GM21576 (cell line): Measurements from ENCODE around the gene ABCA4.

Experiments used
- ATAC-seq: cut with Tn5 transposase; IDR thresholded peaks from one replicate; pipeline ENCODE4 v1.9.1; 2021; ENCODE audit warnings: mild to moderate bottlenecking, moderate library complexity; ENCODE audit not compliant: unreplicated experiment

Gene ABCA4

GRCh38 chr1:94056171-94056570, 64.8 kb downstream of the ABCA4 start:
- ATAC-seq, result no peak

- ATAC-seq, result no peak
Observed at GRCh38 chr1:94055459-94056122, 65.4 kb downstream of the ABCA4 start.

DNA sequence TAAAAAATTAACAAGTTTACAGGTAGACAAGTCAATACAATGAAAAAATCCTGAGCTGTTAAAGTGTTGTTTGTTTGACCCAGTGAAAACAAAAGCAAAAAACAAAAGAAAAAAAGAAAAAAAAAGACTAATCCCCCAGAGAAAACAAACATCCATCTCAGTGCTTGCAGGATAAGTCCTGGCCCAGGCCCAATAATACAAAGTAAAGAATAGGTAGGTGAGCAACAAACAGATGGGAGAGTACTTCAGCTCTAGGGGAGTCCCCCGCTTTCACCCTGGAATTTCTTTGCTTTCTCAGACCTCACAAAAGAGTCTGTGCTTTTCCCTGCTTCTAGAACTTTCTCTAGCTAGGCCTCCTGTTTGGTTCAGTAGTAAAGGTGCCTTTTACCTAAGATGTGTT, 70.3 kb downstream of the ABCA4 start:
- ATAC-seq, result no peak

- ATAC-seq, result no peak
Observed at GRCh38 chr1:94050254-94050653, 70.7 kb downstream of the ABCA4 start.

DNA sequence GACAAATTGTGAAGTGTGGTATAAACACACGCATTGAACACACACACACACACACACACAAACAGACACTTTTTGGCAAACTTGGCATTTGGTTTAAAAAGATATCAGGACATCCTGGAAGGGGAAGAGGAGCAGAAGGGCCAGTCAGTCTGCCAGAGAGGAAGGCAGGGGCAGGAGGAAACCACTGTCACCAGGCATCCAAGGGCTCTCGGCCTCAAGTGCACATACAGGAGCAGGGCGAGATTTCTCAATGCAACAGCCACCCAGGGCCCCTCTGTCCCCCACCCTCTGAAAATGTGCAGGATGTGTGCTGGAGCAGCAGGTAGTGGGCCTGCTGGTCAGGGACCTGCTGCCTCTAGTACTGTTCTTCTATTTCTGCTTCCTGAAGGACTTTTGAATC, 71.2 kb downstream of the ABCA4 start:
- no peak for ATAC-seq

DNA sequence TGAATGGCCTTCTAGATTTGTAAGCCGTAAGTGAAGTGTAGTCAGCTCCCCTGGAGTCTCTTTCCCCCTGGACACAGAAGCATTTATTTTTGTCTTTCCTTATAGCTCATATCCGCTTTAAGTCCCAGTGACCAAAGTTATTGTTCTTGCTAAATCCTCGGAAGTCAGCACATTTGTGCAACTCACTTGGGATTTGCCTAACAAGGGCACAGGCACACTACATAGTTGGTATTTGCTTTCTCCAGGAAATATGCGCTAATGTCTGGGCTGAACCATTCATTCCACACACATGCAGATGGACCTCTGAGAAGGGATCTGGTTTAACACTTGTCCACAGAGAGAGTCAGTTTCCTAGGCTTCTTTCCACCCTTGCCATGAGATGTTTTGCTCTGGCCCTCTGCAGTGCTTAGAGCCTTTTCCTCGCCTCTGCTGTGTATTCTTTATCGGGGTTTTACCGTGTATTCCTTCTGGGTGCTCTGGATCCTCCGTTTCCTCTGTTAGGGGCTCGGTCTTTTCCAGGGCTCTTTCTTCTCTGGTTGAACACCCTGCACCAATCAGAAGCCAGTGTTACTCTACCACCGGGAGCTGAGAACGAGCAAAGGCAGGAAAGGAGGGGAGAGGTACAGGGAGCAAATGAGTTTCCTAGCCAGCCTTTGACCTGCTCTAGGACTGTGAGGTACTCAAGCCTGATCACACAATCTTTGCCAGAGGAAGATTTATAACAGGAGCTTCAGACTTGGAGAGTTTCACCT, 72.4 kb downstream of the ABCA4 start:
- ATAC-seq, result no peak

DNA sequence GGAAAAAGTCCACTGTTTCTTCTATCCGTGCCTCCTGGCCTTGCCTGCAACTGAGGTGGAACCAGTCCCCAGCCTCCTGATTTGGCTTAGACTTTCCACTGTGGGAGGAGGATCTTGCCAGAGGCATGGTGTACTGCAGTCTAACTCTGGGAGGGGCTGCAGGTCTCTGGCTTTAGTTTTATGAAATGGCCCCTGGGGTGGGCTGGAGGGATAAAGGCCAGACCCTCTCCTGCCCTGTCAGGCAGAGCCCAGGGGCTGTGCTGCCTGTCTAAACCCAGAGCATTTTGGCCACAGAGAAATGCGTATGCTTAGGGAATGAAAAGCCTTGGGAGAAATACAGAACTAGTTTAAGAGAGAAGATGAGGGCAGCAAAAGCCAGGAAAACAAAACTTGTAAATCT, 73.0 kb downstream of the ABCA4 start:
- ATAC-seq, result no peak

DNA sequence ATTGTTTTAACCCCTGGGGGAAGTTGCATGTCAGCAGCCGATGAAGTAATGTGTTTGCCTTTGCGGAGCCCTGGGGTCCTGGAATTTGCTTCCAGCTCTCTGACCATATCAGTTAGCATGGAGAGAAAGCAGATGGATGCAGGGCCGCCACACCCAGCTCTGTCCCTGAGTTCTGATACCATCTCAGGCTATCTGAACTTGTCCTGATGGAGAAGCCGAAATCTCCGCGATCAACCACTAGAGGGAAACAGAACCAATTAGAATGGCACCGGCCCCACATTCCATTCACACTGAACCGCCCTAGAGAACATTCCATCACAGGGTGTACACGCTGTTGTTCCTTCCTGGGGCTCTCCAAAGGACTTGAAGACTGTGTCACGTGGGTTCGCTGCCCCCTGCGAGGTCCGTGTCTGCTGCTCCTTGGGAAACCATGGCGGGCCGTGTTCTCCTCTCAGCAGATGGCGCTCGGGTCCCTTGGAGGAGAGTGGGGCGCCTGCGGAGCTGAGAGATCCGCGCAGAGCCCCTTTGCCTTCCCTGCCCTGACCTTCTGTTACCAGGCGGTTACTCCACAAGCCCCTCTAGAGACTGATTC, 75.4 kb downstream of the ABCA4 start:
- ATAC-seq, result no peak

- no peak for ATAC-seq
Observed at GRCh38 chr1:94044891-94045290, 76.1 kb downstream of the ABCA4 start.

- no peak for ATAC-seq
Observed at GRCh38 chr1:94044290-94044790, 76.6 kb downstream of the ABCA4 start.

GRCh38 chr1:94043738-94044289, 77.1 kb downstream of the ABCA4 start:
- no peak for ATAC-seq

DNA sequence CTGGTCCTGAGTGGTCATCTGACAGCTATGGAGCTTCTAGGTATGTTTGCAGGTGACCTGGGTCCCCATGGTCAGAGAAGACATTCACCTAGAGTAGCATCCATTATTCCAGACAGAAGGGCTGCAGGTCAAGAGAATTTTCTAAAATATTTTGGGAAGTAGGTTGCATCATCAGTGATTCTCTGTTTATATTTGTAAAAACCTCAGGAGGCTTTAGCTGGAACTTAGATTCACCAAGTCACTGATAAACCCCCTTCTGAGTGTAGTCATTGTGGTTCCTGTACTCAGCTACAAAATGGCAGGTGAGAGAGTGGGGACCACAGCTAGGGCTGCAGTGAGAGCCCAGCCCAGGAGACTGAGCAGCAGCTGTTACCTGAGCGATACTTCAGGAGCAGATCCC, 78.6 kb downstream of the ABCA4 start:
- ATAC-seq, result no peak

GRCh38 chr1:94039871-94040569, 80.9 kb downstream of the ABCA4 start:
- no peak for ATAC-seq

DNA sequence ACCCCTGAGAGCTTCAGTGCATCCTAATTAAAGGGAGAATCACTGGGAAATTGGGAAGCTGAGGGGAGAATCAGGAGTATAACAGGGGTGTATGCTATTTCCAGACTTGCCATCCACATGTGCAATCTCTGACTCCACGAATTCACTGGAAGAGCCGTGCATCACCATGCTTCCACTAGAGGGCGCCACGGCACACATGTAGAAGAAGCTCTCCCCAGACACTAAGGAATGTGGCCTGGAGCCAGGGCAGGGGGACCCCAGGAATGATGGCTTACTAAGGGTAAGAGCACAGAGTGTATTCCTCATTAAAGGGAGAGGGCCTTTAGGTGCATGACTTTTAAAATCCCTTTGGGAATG, 81.5 kb downstream of the ABCA4 start:
- no peak for ATAC-seq

DNA sequence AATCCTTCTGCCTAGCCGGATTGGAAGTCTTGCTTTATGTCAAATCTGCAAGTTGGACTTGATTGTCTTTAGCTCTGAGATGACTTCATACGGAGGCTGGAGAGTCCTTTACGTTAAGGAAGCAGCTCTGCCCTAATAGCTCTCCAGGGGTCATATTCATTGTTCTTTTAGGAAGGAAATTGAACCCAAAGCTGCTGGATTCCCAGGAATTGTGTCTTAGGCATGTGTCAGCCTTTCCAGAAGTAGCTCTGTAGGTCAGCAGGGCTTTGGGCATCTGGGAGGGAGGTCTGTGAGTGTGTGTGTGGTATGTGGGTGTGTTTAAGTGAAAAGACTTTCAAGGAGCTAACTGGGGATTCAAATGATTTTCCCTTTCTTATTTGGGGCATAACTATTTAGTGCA, 82.4 kb downstream of the ABCA4 start:
- no peak for ATAC-seq

- no peak for ATAC-seq
Observed at GRCh38 chr1:94037392-94038229, 83.3 kb downstream of the ABCA4 start.

DNA sequence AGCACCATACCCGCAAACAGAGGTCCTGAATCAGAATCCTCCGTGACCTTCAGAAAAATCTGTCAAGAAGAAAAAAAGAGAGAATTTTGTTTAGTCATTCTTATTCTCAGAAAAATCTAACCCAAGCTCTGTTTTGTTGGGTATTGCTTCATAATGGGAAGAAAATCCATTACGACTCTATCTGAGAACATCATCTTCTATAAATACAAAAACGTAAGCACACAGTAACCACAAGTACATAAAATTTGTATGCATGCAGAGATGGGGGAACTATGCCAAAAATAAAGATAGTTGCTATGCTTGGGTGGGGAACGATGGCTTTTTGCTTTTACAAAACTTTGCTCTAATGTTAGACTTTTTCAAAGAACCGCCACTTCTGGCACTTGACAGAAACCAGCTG, 84.2 kb downstream of the ABCA4 start:
- ATAC-seq, result no peak

DNA sequence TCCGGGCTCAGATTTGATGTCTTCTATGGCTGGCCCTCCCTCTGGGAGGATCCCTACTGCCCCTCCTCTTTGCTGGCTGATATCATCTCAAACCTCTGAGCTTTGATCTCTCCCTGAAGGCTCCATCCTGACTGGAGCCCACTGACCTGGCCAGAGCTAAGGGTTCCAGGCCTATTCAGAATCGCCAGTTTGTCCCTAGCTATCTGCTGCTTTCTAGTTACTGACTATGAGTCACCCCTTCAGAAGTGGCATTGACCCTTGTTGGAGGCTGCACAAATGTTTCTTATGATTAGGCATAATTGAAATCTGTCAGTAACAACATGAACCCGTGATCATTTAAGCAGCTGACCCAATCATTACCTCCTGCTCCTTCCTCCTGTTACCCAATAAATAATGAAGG, 87.1 kb downstream of the ABCA4 start:
- no peak for ATAC-seq

GRCh38 chr1:94032637-94033036, 88.3 kb downstream of the ABCA4 start:
- ATAC-seq, result no peak

- no peak for ATAC-seq
Observed at GRCh38 chr1:94031591-94031990, 89.4 kb downstream of the ABCA4 start.
